OCI-LY3 (cell line): ENCODE measurements around the gene ZBTB7C.

Source experiments
- H2AFZ ChIP-seq: fragments of 200-600, 300-600 bp; shearing (Covaris generic); 2 replicates; pipeline ENCODE4 v1.6.0; 2014; ENCODE audit warnings: antibody characterized with exemption, low read depth, low read length
- H3K27ac ChIP-seq: fragments of 200-600, 300-600 bp; sonication (generic); 2 replicates; pipeline ENCODE4 v1.5.1; 2014; ENCODE audit warnings: mild to moderate bottlenecking, low read length, moderate library complexity, mixed read lengths
- H3K27me3 ChIP-seq: fragments of 200-600, 300-600 bp; sonication (generic); 2 replicates; pipeline ENCODE4 v1.6.1; 2014; ENCODE audit warnings: low read depth, low read length, mixed read lengths
- H3K36me3 ChIP-seq: fragments of 200-600, 300-600 bp; sonication (generic); replicated peaks from 2 replicates; pipeline ENCODE3; 2014; ENCODE audit warnings: low read depth, low read length, mixed read lengths
- H3K4me1 ChIP-seq: fragments of 300-600, 200-600 bp; sonication (generic); 2 replicates; pipeline ENCODE4 v1.6.1; 2014; ENCODE audit warnings: low read length, mixed read lengths
- H3K4me2 ChIP-seq: fragments of 200-600, 300-600 bp; sonication (generic); 2 replicates; pipeline ENCODE4 v1.6.1; 2014; ENCODE audit warnings: low read length, mixed read lengths
- H3K4me3 ChIP-seq: fragments of 300-600, 200-600 bp; sonication (generic); 2 replicates; pipeline ENCODE4 v1.5.1; 2014; ENCODE audit warnings: antibody characterized with exemption, mild to moderate bottlenecking, low read length, moderate library complexity
- H3K79me2 ChIP-seq: fragments of 300-600, 200-600 bp; shearing (Covaris generic); 2 replicates; pipeline ENCODE4 v1.6.1; 2014; ENCODE audit warnings: mild to moderate bottlenecking, low read length, mixed read lengths
- H3K9ac ChIP-seq: fragments of 300-600, 200-600 bp; shearing (Covaris generic); 2 replicates; pipeline ENCODE4 v1.6.0; 2014; ENCODE audit warnings: mild to moderate bottlenecking, low read length, moderate library complexity
- H3K9me3 ChIP-seq: fragments of 200-600, 300-600 bp; shearing (Covaris generic); 2 replicates; pipeline ENCODE4 v1.6.1; 2014; ENCODE audit warnings: low read length, mixed read lengths; ENCODE audit not compliant: insufficient read depth
- H4K20me1 ChIP-seq: fragments of 200-600, 300-600 bp; sonication (generic); 2 replicates; pipeline ENCODE4 v1.6.1; 2016; ENCODE audit warnings: low read length, mixed read lengths; ENCODE audit not compliant: insufficient read depth
- CTCF ChIP-seq: fragments of 200-600, 300-600 bp; sonication (generic); IDR thresholded peaks from 2 replicates; pipeline ENCODE4 v1.5.1; 2014; ENCODE audit warnings: antibody characterized with exemption, low read length, low read depth
- EZH2phosphoT487 ChIP-seq: fragments of 200-600 bp; shearing (Covaris generic); IDR thresholded peaks from 2 replicates; pipeline ENCODE4 v1.6.1; 2018; ENCODE audit warnings: antibody characterized with exemption, mixed run types, low read depth

The ZBTB7C gene

DNA sequence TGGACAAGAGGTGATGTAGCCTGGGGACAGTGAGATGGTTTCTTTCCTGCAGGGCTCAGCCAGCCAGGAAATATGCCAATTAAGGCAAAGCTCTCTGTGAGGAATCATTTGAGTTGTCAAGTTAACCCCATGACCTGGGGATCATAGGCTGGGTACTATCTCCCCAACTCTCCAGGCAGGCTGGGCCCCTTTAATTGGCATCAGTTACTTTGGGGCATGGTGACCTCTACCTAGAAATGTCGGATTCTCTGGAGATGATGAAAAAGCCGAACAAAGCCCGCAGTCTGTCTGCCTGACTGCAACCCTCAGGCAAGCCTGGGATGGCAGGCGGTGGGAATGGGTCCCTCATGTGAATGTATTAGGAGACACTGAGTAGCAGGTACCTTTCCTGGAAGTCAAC, 285.2 kb downstream of the ZBTB7C start:
- TF ChIP-seq EZH2phosphoT487 = no peak
- no peak for TF ChIP-seq CTCF
- H3K4me2 ChIP-seq = no peak overlapping the region
- H3K27me3 ChIP-seq = peaks cover 62% of the 10 kb centered on the region
- H2AFZ ChIP-seq = no peak overlapping the region
- H3K79me2 ChIP-seq = no peaks in the 10 kb centered on the region
- H4K20me1 ChIP-seq = peaks cover 3% of the 10 kb centered on the region; the same call in 1 of the 2 replicates
- H3K4me3 ChIP-seq = no peak overlapping the region
- H3K27ac ChIP-seq = no peak overlapping the region
- no peak overlapping the region for H3K9ac ChIP-seq
- no peaks in the 10 kb centered on the region for H3K9me3 ChIP-seq
- peaks cover 14% of the 10 kb centered on the region for H3K4me1 ChIP-seq
- H3K36me3 ChIP-seq = no peaks in the 10 kb centered on the region

- Histone ChIP-seq H3K4me3 (no peak overlapping the region), H3K79me2 (no peaks in the 10 kb centered on the region), H3K27me3 (peaks cover 61% of the 10 kb centered on the region), H3K27ac (no peak overlapping the region), H3K36me3 (no peaks in the 10 kb centered on the region), H4K20me1 (peaks cover 3% of the 10 kb centered on the region; the same call in 1 of the 2 replicates), H3K4me1 (peaks cover 14% of the 10 kb centered on the region), H2AFZ (no peak overlapping the region), H3K4me2 (no peak overlapping the region), H3K9me3 (no peaks in the 10 kb centered on the region), H3K9ac (no peak overlapping the region)
- TF ChIP-seq CTCF (no peak), EZH2phosphoT487 (no peak)
Observed at GRCh38 chr18:48123324-48123723, 285.9 kb downstream of the ZBTB7C start.

DNA sequence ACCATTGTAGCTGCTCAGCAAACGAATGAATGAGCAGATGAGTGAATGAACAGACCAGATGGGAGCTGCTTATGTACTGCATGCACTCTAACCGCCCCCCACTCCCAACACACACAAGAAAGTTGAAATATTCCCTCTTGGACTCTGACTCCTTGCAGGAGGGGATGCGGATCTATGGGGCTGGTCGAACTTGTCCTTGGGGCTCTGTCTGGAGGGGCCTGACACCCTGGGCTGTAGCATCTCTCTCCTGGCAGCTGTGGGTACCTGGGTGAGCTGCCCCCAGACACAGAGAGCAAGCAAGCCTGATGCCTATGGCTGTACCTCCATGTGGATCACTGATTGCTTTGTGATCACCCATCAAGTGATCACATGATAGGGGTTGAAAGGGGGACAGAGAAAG, 286.4 kb downstream of the ZBTB7C start:
- no peak overlapping the region for H3K4me2 ChIP-seq
- H3K27me3 ChIP-seq = peaks cover 56% of the 10 kb centered on the region
- H3K4me1 ChIP-seq = peaks cover 14% of the 10 kb centered on the region
- H3K9ac ChIP-seq = no peak overlapping the region
- no peak overlapping the region for H2AFZ ChIP-seq
- H3K4me3 ChIP-seq = no peak overlapping the region
- no peaks in the 10 kb centered on the region for H3K36me3 ChIP-seq
- no peaks in the 10 kb centered on the region for H3K9me3 ChIP-seq
- peaks cover 3% of the 10 kb centered on the region; the same call in 1 of the 2 replicates for H4K20me1 ChIP-seq
- no peaks in the 10 kb centered on the region for H3K79me2 ChIP-seq
- TF ChIP-seq EZH2phosphoT487 (no peak), CTCF (no peak)
- H3K27ac ChIP-seq = no peak overlapping the region

GRCh38 chr18:48122376-48122775, 286.8 kb downstream of the ZBTB7C start:
- peaks cover 54% of the 10 kb centered on the region for H3K27me3 ChIP-seq
- no peak overlapping the region for H3K9ac ChIP-seq
- no peaks in the 10 kb centered on the region for H3K79me2 ChIP-seq
- H3K9me3 ChIP-seq = no peaks in the 10 kb centered on the region
- TF ChIP-seq CTCF = no peak
- TF ChIP-seq EZH2phosphoT487 = no peak
- peaks cover 14% of the 10 kb centered on the region for H3K4me1 ChIP-seq
- no peaks in the 10 kb centered on the region for H3K36me3 ChIP-seq
- H3K4me2 ChIP-seq = no peak overlapping the region
- no peak overlapping the region for H3K4me3 ChIP-seq
- no peak overlapping the region for H3K27ac ChIP-seq
- peaks cover 3% of the 10 kb centered on the region; the same call in 1 of the 2 replicates for H4K20me1 ChIP-seq
- H2AFZ ChIP-seq = no peak overlapping the region
